Heart right ventricle (tissue), 16 donors: ENCODE measurements around the gene GPR146. TPM values are rescaled to one million over a fixed set of nuclear protein-coding genes. Genes with fewer than 3 reads are reported as not detected.

Experiments
- ATAC-seq, 8 donors: fragments of 200-7000 bp; cut with Tn5 transposase; one replicate each; pipeline ENCODE4 v1.9.1; 2020; ENCODE audit warnings: mild to moderate bottlenecking in 8 of 8, moderate library complexity in 8 of 8, moderate number of reproducible peaks in 1 of 8
- DNase-seq, 2 donors: peaks; one replicate each; pipeline ENCODE4 v3.0.0-alpha.2; 2020
- H3K27ac ChIP-seq, 10 donors: fragments of 200-600 bp; sonication (generic) in 2 of 10; one replicate each; pipeline versions ENCODE4 v1.5.0 to v1.8.0; 2020 to 2022; ENCODE audit warnings: mild to moderate bottlenecking in 3 of 10
- H3K27me3 ChIP-seq, 7 donors: fragments of 200-600 bp; one replicate each; pipeline ENCODE4 v1.8.0; 2021 to 2022; ENCODE audit warnings: mild to moderate bottlenecking in 2 of 7
- H3K36me3 ChIP-seq, 9 donors: fragments of 200-600 bp; sonication (generic) in 1 of 9; one replicate each; pipeline versions ENCODE4 v1.5.0 to v1.8.0; 2020 to 2022; ENCODE audit warnings: mild to moderate bottlenecking in 2 of 9
- H3K4me1 ChIP-seq, 9 donors: fragments of 200-600 bp; sonication (generic) in 1 of 9; one replicate each; pipeline versions ENCODE4 v1.5.0 to v1.8.0; 2020 to 2022; ENCODE audit warnings: mild to moderate bottlenecking in 4 of 9
- H3K4me3 ChIP-seq, 10 donors: fragments of 200-600 bp; sonication (generic) in 2 of 10; one replicate each; pipeline versions ENCODE4 v1.5.0 to v1.8.0; 2020 to 2022; ENCODE audit warnings: mild to moderate bottlenecking in 7 of 10, moderate library complexity in 2 of 10
- H3K9me3 ChIP-seq, 11 donors: fragments of 200-600 bp in 10 of 11; sonication (generic) in 2 of 11; one replicate each; pipeline versions ENCODE4 v1.5.0 to v1.8.0; 2013 to 2022; ENCODE audit warnings: mild to moderate bottlenecking in 2 of 11, control low read depth in 1 of 11, moderate library complexity in 1 of 11
- CTCF ChIP-seq, 9 donors: fragments of 200-600 bp; sonication (generic) in 2 of 9; IDR thresholded peaks; one replicate each; pipeline versions ENCODE4 v1.5.0 to v1.8.0; 2021 to 2022; ENCODE audit warnings: antibody characterized with exemption in 9 of 9, mild to moderate bottlenecking in 5 of 9, moderate library complexity in 1 of 9
- WGBS, 2 donors: extraction: QIAGEN DNeasy Blood & Tissue Kit; methylation state at CpG; one replicate each; pipeline ENCODE4 v1.1.7; 2013; ENCODE audit warnings: inconsistent platforms in 1 of 2; 5-methylcytosine and 5-hydroxymethylcytosine counted together
- intact Hi-C, 10 donors: fragments of 100-400 bp; cut with DNase I; formaldehyde crosslinking; loops; one replicate each; pipeline versions ENCODE4 v1.11.1 to v1.14.2; 2022
- polyA plus RNA-seq, 2 donors: library from polyadenylated mRNA; stranded (reverse); fragments of 200-250 nt; gene quantifications; one replicate each; pipeline ENCODE4 v1.2.3, GENCODE V29; 2013
- total RNA-seq, 10 donors: library from RNA; stranded (reverse); fragmentation: NEBNext Ultra II Directional in 3 of 10; extraction: Animal tissue kit (Norgen Biotek cat#: 25700) in 3 of 10; gene quantifications; one replicate each; pipeline versions ENCODE4 v1.2.1 to v1.2.4, GENCODE V29; 2021 to 2023
- donor health status: Arrhythmogenic right ventricular cardiomyopathy.
- donor health status: ischemic (EF 13 %, LVEDD 7.1; RV severe dilation, severe dysfunction).
- donor health status: healthy with polysubstance abuse.
- donor health status: DM: no; HTN: yes; CAD: no.
- donor health status: DM: no; HTN: no; CAD: no.
- donor health status: ischemic (EF 25% LVEDD 6.9; RV normal size, moderate dysfunction).
- donor health status: ischemic (EF 25% LVEDD 5.7; RV mildly dilated, moderate dysfunction).
- donor health status: healthy.
- donor health status: DM: yes; HTN: yes; CAD: no.
- donor health status: Ischemic cardiomyopathy.
- donor health status: ischemic (EF 35%, LVEDD 5.7; RV mildly dilated, moderate dysfunction).
- donor health status: nonischemic (EF 11% LVEDD 7.7; RV severe dilation, severe dysfunction).
- donor health status: DM: yes; HTN: yes; CAD: no.
- donor health status: PGD.
- donor health status: ischemic (EF 29% LVEDD 5.4; RV normal size, mild dysfunction).
- donor health status: nonischemic (EF 23%, LVEDD 6.1; RV moderate dilation, normal function).

The GPR146 gene
- total and polyA plus RNA-seq, 12 donors, result 13.3 to 34.5 (median 22.7) TPM

DNA sequence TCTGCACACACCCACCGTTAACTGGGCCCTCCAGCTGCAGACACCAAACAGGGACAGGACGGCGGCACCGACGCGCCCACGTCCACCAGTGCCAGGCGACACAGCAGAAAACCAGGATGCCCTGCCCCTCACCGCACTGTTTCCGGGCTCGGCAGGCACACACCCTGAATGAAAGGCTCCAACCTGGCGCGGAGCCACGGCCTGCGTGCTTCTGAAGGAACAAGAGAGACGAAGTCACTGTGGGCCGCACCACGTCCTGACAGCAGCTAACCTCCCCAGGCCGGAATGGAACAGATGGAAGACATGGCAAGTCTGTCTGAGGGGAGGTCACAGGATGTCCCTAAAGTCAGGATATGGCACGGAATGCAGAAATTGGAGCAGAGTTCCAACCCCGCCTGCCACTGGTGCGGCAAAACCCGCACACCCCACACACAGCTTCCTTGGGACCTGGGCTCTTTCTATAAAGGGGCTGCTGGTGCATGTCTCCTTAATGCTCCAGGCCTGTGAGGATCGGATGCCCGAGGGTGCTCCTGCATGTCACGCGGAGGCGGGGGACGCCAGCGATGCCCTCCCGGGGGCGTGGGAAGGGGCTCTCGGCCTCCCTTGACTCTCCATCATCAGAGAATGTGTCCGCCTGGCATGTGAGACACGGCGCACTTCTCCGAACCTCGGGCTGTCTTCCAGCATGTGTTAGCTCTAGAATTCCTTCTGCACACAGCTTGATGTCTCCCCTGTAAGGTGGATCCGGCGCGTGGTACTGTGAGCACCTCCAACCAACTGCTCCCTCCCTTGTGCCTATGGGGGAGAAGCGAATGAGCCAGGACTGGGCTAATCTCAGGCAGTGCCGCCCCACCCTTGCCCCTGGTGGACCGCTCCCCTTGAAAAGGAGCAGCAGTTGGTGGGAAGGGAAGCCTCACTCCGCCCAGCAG, 39.6 kb downstream of the GPR146 start:
- DNase-seq (peak; percentile 30 to 53), ATAC-seq (peak in 2 of 8 donors; percentile 18 to 19)
- TF ChIP-seq CTCF (IDR thresholded peaks at IDR 0.05), result no peak
- 84 to 87% methylated on average over 45 of the region's 45 CpGs for WGBS, 2 donors
- H3K27ac ChIP-seq, result peak overlapping the region in 1 of 10 donors; percentile 36
- H3K9me3 ChIP-seq, result no peaks in the 10 kb centered on the region
- H3K4me1 ChIP-seq, result peaks cover 12 to 58% (median 32%) of the 10 kb centered on the region in 9 donors
- no peaks in the 10 kb centered on the region for H3K27me3 ChIP-seq
- intact Hi-C loops, result loop anchor here in 3 of 10 donors (10.0 kb wide), 2 partner anchors 51 to 91 kb away; a partner anchor contains a TSS
- no peak overlapping the region for H3K4me3 ChIP-seq
- H3K36me3 ChIP-seq, result no peaks in the 10 kb centered on the region

GRCh38 chr7:1085266-1085665, 40.9 kb downstream of the GPR146 start:
- no peak for ATAC-seq
- Histone ChIP-seq H3K36me3 (no peaks in the 10 kb centered on the region), H3K4me3 (no peak overlapping the region), H3K27ac (no peak overlapping the region), H3K4me1 (peaks cover 12 to 58% (median 32%) of the 10 kb centered on the region in 9 donors), H3K27me3 (no peaks in the 10 kb centered on the region), H3K9me3 (no peaks in the 10 kb centered on the region)
- 85 to 88% methylated on average over 10 of the region's 10 CpGs for WGBS, 2 donors
- no peak for DNase-seq
- intact Hi-C loops, result loop anchor here in 9 of 10 donors (5.0 to 10.0 kb wide), 6 partner anchors 37 to 90 kb away; partner anchors contain the start of gene ZFAND2A (in 1 of the 9)
- no peak for TF ChIP-seq CTCF (IDR thresholded peaks at IDR 0.05)

- peaks cover 12 to 58% (median 32%) of the 10 kb centered on the region in 9 donors for H3K4me1 ChIP-seq
- WGBS, 2 donors, result 90 to 94% methylated on average over 11 of the region's 11 CpGs
- H3K27me3 ChIP-seq, result no peaks in the 10 kb centered on the region
- intact Hi-C loops, result loop anchor here in 9 of 10 donors (2.0 to 10.0 kb wide), 9 partner anchors 19 to 91 kb away; partner anchors contain the start of gene ZFAND2A (in 1 of the 9)
- no peaks in the 10 kb centered on the region for H3K9me3 ChIP-seq
- TF ChIP-seq CTCF (IDR thresholded peaks at IDR 0.05), result no peak
- no peak overlapping the region for H3K4me3 ChIP-seq
- DNase-seq, result no peak
- peak overlapping the region in 1 of 10 donors; percentile 71 for H3K27ac ChIP-seq
- no peak for ATAC-seq
- peaks cover 0 to 1% (median 0%) of the 10 kb centered on the region in 9 donors for H3K36me3 ChIP-seq
Measured at GRCh38 chr7:1085910-1086421, 41.6 kb downstream of the GPR146 start.
